NCI-H526 (cell line): ENCODE data around the gene TOMM40.

Experiments
- DNase-seq, 2 experiments: peaks; one replicate each; lab custom pipeline; 2025; lab: John Stamatoyannopoulos, UW

The TOMM40 gene

DNA sequence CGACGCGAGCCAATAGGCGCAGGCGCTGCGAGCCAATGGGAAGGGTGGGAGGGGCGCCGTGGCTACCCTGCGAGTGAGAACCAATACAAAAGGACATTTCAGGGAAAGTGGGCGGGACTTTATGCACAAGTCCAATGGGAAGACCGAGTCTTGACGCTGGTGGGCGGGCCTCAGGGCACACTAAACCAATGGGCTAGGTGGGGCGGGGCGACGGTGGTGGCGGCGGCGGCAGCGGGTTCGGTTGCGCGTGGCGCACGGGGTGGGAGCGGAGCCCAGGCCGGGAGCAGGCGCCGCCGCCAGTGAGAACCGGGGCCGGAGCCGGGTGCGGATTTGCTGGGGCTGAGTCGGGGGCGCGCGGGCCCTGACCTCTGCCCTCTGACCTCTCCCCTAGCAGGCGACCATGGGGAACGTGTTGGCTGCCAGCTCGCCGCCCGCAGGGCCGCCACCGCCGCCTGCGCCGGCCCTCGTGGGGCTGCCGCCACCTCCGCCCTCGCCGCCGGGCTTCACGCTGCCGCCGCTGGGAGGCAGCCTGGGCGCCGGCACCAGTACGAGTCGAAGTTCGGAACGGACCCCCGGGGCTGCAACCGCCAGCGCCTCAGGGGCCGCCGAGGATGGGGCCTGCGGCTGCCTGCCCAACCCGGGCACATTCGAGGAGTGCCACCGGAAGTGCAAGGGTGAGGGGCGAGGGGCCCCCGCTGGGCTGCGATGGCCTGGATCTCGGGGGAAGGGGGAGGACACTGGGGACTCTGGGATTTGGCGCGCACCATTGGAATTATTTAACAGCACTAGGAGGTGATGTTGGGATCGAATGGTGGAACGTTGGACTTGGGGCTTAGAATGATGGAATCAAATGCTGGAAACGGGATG, at the start of gene TOMM40:
Gene TOMM40, plus strand, starts transcription at position 239 of the 867 bp plus-strand sequence. Its CDS starts 162 bp downstream, at position 401.
- DNase-seq = peak; percentile 100

DNA sequence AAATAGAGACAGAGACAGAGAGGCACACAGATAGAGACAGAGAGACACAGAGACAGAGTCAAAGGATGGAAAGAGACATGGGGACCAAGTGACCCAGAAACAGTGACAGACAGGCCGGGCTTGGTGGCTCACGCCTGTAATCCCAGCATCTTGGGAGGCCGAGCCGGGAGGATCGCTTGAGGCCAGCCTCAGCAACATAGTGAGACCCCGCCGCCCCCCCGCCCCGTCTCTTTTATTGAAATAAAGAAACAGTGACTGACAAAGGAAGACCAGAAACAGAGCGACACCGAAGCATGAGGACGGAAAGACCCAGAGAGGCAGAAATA, 45.8 kb upstream of the TOMM40 start:
- DNase-seq = no peak

- DNase-seq = peak; percentile 91 to 98
These were observed 45.2 kb upstream of the TOMM40 start, which contains the start of gene NECTIN2 for GRCh38 chr19:44845612-44846454. Gene NECTIN2, plus strand, starts transcription at chr19:44846297. Its CDS starts 229 bp downstream, at chr19:44846526.

GRCh38 chr19:44846455-44847143, 44.5 kb upstream of the TOMM40 start:
- DNase-seq = peak in 1 of 2 experiments; percentile 63

DNA sequence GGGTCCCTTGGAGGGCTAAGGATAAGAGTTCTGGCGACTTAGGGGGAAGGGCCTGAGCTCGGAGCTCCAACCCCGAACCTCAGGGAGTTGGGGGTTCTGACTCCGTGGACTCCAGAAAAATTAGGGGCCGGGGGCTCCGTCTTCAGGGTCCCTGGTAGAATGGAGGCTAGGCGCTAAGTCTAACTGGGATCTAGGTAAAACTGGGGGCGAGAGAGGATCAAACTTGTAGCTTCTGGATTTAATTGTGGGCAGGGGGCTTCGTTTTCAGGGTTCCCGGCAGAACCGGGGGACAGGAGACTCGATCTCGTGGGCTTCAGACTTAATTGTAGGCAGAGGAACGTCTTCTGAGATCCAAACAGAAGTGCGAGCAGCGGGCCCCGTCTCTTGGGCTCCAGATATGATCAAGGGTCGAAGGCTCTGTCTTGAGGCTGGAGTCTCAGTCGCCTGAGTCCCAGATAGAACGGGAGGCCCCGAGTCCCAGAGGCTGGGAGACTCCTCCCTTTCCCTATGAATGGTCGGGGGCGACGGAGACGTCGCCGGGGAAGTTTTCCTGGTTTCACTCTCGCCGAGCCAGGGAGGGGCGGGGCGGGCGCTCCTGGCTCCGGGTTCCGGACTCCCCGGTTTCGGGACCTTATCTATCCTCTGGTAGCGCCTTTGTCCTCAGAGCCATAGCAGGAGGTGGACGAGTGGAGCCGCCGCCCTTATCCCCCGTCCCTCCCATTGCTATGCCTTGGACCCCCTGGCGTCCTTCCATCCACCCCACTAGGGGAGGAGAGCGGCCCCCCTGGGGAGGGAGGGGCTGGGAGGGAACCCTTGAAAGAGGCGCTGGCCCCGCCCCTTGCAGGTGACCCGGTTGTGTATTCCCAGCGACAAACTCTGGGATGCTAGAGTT, 43.7 kb upstream of the TOMM40 start:
- peak; percentile 56 to 84 for DNase-seq

GRCh38 chr19:44848036-44848811, 42.8 kb upstream of the TOMM40 start:
- peak in 1 of 2 experiments; percentile 70 for DNase-seq

DNA sequence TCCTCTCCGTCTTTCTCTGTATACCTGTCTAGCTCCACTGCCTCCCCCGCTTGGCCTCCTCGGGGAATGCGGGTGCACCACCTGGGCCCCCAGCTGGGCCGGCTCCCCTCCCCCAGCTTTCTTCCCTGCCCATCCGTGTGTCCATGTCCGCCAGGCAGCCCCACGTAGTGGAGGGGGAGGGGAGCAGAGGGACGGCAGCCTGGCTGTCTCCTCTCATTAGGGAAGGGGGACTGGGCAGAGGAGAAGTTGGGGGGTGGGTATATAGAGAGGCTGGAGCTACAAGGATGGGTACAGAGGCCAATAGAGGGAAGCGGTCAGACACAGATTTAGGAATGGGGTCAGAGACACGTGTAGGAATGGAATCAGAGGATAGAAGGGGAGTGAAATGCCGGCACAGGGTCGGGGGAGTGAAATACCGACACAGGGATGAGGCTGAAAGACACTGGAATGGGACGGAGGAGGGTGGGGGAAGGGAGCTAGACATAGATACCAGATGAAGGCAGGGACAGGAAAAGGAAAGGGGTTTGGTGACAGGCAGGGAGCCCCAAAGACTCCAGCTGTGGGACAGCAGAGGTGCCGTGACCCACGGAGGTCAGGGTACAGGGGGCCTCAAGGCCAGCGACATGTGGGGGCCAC, 42.1 kb upstream of the TOMM40 start:
- peak in 1 of 2 experiments; percentile 30 for DNase-seq

GRCh38 chr19:44850641-44851109, 40.4 kb upstream of the TOMM40 start:
- DNase-seq = no peak

DNA sequence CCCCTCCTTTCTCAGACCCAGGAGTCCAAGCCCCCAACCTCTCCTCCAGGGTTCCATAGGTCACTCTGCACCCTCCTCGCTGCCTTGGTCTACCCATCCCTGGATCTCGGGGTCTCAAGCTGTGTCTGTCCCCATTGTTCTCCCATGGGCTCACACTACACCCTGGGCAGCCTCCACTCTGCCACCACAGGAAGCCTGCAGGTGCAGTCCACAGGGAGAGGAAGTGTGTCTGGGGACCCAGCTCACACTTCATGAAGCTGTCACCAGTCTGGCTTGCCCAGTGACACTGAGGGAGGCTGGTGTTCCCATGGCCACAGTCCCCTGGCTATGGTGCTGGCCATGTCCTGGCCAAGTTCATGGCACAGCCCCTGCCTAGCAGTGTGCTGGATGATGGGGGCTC, 39.6 kb upstream of the TOMM40 start:
- no peak for DNase-seq

DNA sequence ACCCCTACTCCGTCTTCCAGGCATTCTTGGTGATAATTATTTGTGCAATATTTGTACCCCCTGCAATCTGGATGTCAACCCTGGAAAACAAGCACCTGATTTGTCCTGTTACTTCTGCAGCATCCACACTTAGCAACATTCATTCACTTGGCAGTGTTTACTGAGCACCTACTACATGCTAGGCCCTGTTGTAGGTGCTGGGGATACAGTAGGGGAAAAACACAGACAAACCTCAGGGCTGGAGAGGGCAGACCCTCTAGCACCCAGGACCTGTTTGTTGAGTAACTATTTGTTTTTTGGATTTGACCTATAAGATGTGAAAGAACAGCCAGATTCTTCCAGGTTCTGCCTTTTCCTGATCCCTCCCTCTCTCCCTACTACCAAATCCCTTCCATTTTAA, 35.4 kb upstream of the TOMM40 start:
- no peak for DNase-seq

DNA sequence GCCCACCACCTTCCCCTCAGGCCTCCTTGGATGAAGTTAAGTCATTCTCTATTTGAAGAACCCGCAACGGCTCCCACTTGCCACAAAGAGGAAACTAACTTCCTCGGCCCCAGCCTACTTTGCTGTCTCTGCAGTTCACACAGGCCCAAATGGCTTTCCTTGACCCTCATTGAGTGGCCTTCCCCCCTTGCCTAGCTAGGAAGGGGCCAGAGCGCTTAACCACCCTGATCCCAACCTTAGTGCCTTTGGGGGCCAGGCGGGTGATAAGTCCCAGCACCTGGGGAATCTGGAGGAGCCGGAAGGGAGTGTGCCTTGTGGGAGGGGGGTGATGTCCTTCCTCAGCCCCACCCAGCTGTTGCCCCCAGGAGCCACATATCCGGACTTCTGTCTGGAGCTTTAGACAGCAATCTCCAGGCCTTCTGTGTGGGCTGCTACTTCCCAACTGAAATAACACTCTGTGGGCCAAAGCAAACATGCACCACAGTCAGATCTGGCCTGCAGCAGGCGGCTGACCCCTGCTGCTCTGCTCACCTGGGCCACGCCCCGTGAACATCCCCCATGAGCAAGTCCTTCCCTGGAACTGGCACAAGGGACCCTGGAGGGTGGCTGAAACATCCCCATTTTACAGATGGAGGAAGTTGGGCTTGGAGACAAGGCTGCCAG, 34.5 kb upstream of the TOMM40 start:
- DNase-seq = no peak

- DNase-seq = peak in 1 of 2 experiments; percentile 13
These were observed 33.2 kb upstream of the TOMM40 start for GRCh38 chr19:44857837-44858236.

DNA sequence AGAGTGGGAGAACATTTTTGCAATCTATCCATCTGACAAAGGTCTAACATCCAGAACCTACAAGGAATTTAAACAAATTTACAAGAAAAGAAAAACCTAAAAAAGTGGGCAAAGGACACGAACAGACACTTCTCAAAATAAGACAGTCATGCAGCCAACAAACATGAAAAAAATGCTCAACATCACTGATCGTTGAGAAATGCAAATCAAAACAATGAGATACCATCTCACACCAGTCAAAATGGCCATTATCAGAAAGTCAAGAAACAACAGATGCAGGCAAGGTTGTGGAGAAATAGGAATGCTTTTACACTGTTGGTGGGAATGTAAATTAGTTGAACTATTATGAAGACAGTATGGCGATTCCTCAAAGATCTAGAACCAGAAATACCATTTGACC, 29.5 kb upstream of the TOMM40 start:
- DNase-seq = peak; percentile 69 to 83

- DNase-seq = no peak
These were observed 27.1 kb upstream of the TOMM40 start for GRCh38 chr19:44863990-44864389.

- DNase-seq = no peak
These were observed 25.8 kb upstream of the TOMM40 start for GRCh38 chr19:44865196-44865767.

- DNase-seq = no peak
These were observed 24.4 kb upstream of the TOMM40 start for GRCh38 chr19:44866664-44867063.

GRCh38 chr19:44867578-44867977, 23.5 kb upstream of the TOMM40 start:
- DNase-seq = no peak

DNA sequence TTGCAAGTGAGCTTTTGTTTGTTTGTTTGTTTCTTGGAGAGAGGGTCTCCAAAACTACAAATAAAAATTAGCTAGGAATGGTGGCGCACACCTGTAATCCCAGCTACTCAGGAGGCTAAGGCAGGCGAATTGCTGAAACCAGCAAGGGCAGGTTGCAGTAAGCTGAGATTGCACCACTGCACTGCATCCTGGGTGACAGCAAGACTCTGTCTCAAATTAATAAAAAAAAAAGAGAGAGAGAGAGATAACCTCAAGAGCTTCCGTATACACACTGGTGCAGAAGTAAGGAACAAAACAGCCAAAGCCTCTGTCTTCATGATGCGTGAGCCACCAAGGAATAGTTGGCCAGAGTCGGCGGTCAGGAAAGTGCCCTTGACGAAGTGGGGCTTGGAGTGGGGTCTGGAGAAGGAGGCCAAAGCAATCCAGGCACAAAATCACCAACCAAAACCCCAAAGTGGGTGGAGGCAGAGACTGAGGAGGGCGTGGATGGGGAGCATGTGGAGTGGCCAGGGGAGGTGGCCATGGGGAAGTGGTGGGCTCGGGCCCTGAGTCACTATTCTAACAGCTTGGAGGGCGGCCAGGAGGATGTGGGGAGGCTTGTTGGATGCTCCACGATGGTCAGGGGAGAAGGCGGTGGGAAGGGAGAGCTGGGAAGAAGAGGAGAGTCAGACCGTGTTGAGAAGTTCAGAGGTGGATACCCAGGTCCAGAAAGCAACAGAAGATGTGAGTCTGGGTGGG, 21.2 kb upstream of the TOMM40 start:
- no peak for DNase-seq
